B cell (primary cell): ENCODE results near the gene RWDD2A. TPM values are rescaled to one million over a fixed set of nuclear protein-coding genes. Genes with fewer than 3 reads are reported as not detected.

Source experiments
- ATAC-seq: fragments of 200-7000 bp; cut with Tn5 transposase; one replicate; pipeline ENCODE4 v1.10.0; 2021; ENCODE audit warnings: low read depth, mild to moderate bottlenecking, moderate number of reproducible peaks, moderate library complexity
- CTCF ChIA-PET: fragments of 350-600 bp; sonication (Branson Sonifier 250); formaldehyde crosslinking; loops from one replicate; lab custom pipeline; 2021; ENCODE audit warnings: antibody characterized with exemption, inconsistent platforms; lab: Charles Lee
- POLR2A ChIA-PET: fragments of 350-600 bp; sonication (Branson Sonifier 250); formaldehyde crosslinking; loops from one replicate; lab custom pipeline; 2021; ENCODE audit warnings: antibody characterized with exemption; lab: Charles Lee
- DNase-seq: peaks from one replicate; pipeline ENCODE4 v3.0.0; 2013
- H2AFZ ChIP-seq: 2 replicates; pipeline ENCODE4 v1.6.1; 2012; ENCODE audit warnings: mild to moderate bottlenecking, low read depth, low read length; ENCODE audit not compliant: insufficient read depth, poor library complexity, severe bottlenecking
- H3K27ac ChIP-seq, 2 donors: 1 replicate in 1 of 2; 2 replicates in 1 of 2; pipeline ENCODE4 v1.5.1; 2012 to 2013; ENCODE audit warnings: low read length in 2 of 2, mild to moderate bottlenecking in 2 of 2, moderate library complexity in 1 of 2
- H3K27me3 ChIP-seq, 4 experiments: fragments of 200-600 bp in 1 of 4; sonication (generic) in 1 of 4; replicated peaks in 1 of 4; 1 replicate in 2 of 4; 2 replicates in 2 of 4; pipeline versions ENCODE4 v1.6.1 to v1.7.0; 2013 to 2016; ENCODE audit warnings: low read length in 3 of 4, mild to moderate bottlenecking in 2 of 4, mixed read lengths in 1 of 4, moderate library complexity in 1 of 4; ENCODE audit not compliant: insufficient read depth in 4 of 4, control insufficient read depth in 3 of 4; ENCODE audit errors: control extremely low read depth in 1 of 4
- H3K36me3 ChIP-seq, 2 experiments: replicated peaks in 1 of 2; 1 replicate in 1 of 2; 2 replicates in 1 of 2; pipeline versions ENCODE4 v1.6.1 to v1.7.1; 2013; ENCODE audit warnings: low read length in 1 of 2; ENCODE audit not compliant: insufficient read depth in 2 of 2, control insufficient read depth in 1 of 2; ENCODE audit errors: control extremely low read depth in 1 of 2, extremely low read depth in 1 of 2
- H3K4me1 ChIP-seq, 2 donors: fragments of 200-600 bp in 1 of 2; sonication (generic) in 1 of 2; 1 replicate in 1 of 2; 2 replicates in 1 of 2; pipeline versions ENCODE4 v1.5.1 to v1.6.1; 2013 to 2017; ENCODE audit warnings: low read length in 2 of 2; ENCODE audit not compliant: control insufficient read depth in 2 of 2, insufficient read depth in 2 of 2
- H3K4me2 ChIP-seq: replicated peaks from 2 replicates; pipeline ENCODE3; 2012; ENCODE audit warnings: mild to moderate bottlenecking, low read depth, low read length; ENCODE audit not compliant: poor library complexity, severe bottlenecking
- H3K4me3 ChIP-seq, 5 experiments: fragments of 200-600 bp in 1 of 5; sonication (generic) in 1 of 5; 1 replicate in 3 of 5; 2 replicates in 2 of 5; pipeline versions ENCODE4 v1.5.1 to v1.7.0; 2011 to 2016; ENCODE audit warnings: low read length in 4 of 5, mild to moderate bottlenecking in 4 of 5, low read depth in 2 of 5, control low read depth in 1 of 5, moderate library complexity in 1 of 5; ENCODE audit not compliant: insufficient read depth in 1 of 5; ENCODE audit errors: control extremely low read depth in 1 of 5, extremely low read depth in 1 of 5
- H3K79me2 ChIP-seq: fragments of 200-600 bp; sonication (generic); one replicate; pipeline ENCODE4 v1.6.0; 2016; ENCODE audit warnings: low read length; ENCODE audit not compliant: control insufficient read depth, insufficient read depth
- H3K9ac ChIP-seq: fragments of 200-600 bp; sonication (generic); 2 replicates; pipeline ENCODE4 v1.6.1; 2017; ENCODE audit warnings: mild to moderate bottlenecking, low read length, moderate library complexity
- H3K9me3 ChIP-seq, 3 donors: one replicate each; pipeline versions ENCODE4 v1.6.1 to v1.7.1; 2013; ENCODE audit warnings: low read length in 2 of 3; ENCODE audit not compliant: control insufficient read depth in 2 of 3, insufficient read depth in 1 of 3; ENCODE audit errors: control extremely low read depth in 1 of 3
- H4K20me1 ChIP-seq: 2 replicates; pipeline ENCODE4 v1.6.0; 2012; ENCODE audit warnings: mild to moderate bottlenecking, low read length; ENCODE audit not compliant: insufficient read depth, control insufficient read depth, poor library complexity, severe bottlenecking
- H3K27ac Mint-ChIP-seq: one replicate; pipeline ENCODE4 v1.8.0; 2021; ENCODE audit warnings: mixed read lengths
- H3K27me3 Mint-ChIP-seq: one replicate; pipeline ENCODE4 v1.8.0; 2021; ENCODE audit warnings: mixed read lengths
- H3K4me1 Mint-ChIP-seq: one replicate; pipeline ENCODE4 v1.8.0; 2021; ENCODE audit warnings: mixed read lengths
- H3K4me3 Mint-ChIP-seq: one replicate; pipeline ENCODE4 v1.8.0; 2021; ENCODE audit warnings: mixed read lengths
- H3K9me3 Mint-ChIP-seq: one replicate; pipeline ENCODE4 v1.8.0; 2022; ENCODE audit warnings: mixed read lengths; ENCODE audit not compliant: insufficient read depth
- CTCF ChIP-seq: fragments of 200-600 bp; IDR thresholded peaks from one replicate; pipeline ENCODE4 v1.8.0; 2022; ENCODE audit warnings: antibody characterized with exemption, mild to moderate bottlenecking
- EZH2 ChIP-seq: IDR thresholded peaks from 2 replicates; pipeline ENCODE4 v1.6.1; 2012; ENCODE audit warnings: borderline replicate concordance, low read depth, mild to moderate bottlenecking, moderate library complexity, low read length; ENCODE audit not compliant: insufficient read depth, poor library complexity, severe bottlenecking
- whole genome bisulfite sequencing: methylation state at CpG from one replicate; pipeline ENCODE4 v1.1.5; 2013; ENCODE audit warnings: missing lambda C conversion rate; ENCODE audit not compliant: insufficient coverage; 5-methylcytosine and 5-hydroxymethylcytosine counted together
- intact Hi-C: fragments of 100-400 bp; cut with micrococcal nuclease; formaldehyde crosslinking; loops from one replicate; pipeline ENCODE4 v1.10.0; 2022
- polyA plus RNA-seq: library from polyadenylated mRNA; depleted of rRNA; stranded (reverse); fragments of >200 nt; gene quantifications from 2 replicates; pipeline ENCODE4 v1.2.3, GENCODE V29; 2012
- total RNA-seq, 2 donors: library from RNA; stranded (reverse); fragments of 120-200 nt in 1 of 2; gene quantifications; 1 replicate in 1 of 2; 2 replicates in 1 of 2; pipeline versions ENCODE4 v1.2.3 to v1.2.4, GENCODE V29; 2013 to 2022

RWDD2A gene
- total and polyA plus RNA-seq, 2 donors (not counting 1 experiment from before 2014, with no cell fraction given) = 1.5 to 2.9 TPM

GRCh38 chr6:83226517-83226916, 33.4 kb downstream of the RWDD2A start:
- Histone ChIP-seq H3K4me2 (no peak overlapping the region), H3K4me3 (no peak overlapping the region), H3K36me3 (no peaks in the 10 kb centered on the region), H3K79me2 (no peaks in the 10 kb centered on the region), H4K20me1 (no peaks in the 10 kb centered on the region), H3K27me3 (peaks cover 0 to under 1% (median 0%) of the 10 kb centered on the region in 4 experiments), H3K9ac (no peak overlapping the region), H3K9me3 (no peaks in the 10 kb centered on the region), H3K4me1 (no peaks in the 10 kb centered on the region), H3K27ac (no peak overlapping the region), H2AFZ (no peak overlapping the region)
- Mint-ChIP-seq H3K27me3 (peaks cover 8% of the 10 kb centered on the region), H3K9me3 (no peaks in the 10 kb centered on the region), H3K27ac (no peak overlapping the region), H3K4me1 (no peaks in the 10 kb centered on the region), H3K4me3 (no peak overlapping the region)
- POLR2A ChIA-PET = no interaction called here
- intact Hi-C loops = no loop called here
- CTCF ChIA-PET = no interaction called here
- ATAC-seq = no peak
- DNase-seq = no peak
- WGBS = no CpG with 5 or more reads among the region's 1 CpG
- TF ChIP-seq CTCF (no peak), EZH2 (no peak)

GRCh38 chr6:83231146-83231545, 38.0 kb downstream of the RWDD2A start:
- no peaks in the 10 kb centered on the region for H3K4me1 ChIP-seq
- H3K79me2 ChIP-seq = no peaks in the 10 kb centered on the region
- H4K20me1 ChIP-seq = no peaks in the 10 kb centered on the region
- DNase-seq (no peak), ATAC-seq (no peak)
- H3K4me1 Mint-ChIP-seq = no peaks in the 10 kb centered on the region
- no peak overlapping the region for H3K4me2 ChIP-seq
- H3K9me3 ChIP-seq = no peaks in the 10 kb centered on the region
- TF ChIP-seq CTCF = no peak
- no peak for TF ChIP-seq EZH2
- peaks cover 0 to 5% (median 3%) of the 10 kb centered on the region in 4 experiments for H3K27me3 ChIP-seq
- no peak overlapping the region for H3K27ac ChIP-seq
- CTCF ChIA-PET = no interaction called here
- no peak overlapping the region for H3K27ac Mint-ChIP-seq
- H3K9me3 Mint-ChIP-seq = no peaks in the 10 kb centered on the region
- peaks cover 19% of the 10 kb centered on the region for H3K27me3 Mint-ChIP-seq
- H3K4me3 ChIP-seq = no peak overlapping the region
- 40% methylated on average over 1 of the region's 1 CpG for WGBS
- no peak overlapping the region for H3K9ac ChIP-seq
- no peak overlapping the region for H3K4me3 Mint-ChIP-seq
- POLR2A ChIA-PET = no interaction called here
- intact Hi-C loops = no loop called here
- no peak overlapping the region for H2AFZ ChIP-seq
- H3K36me3 ChIP-seq = no peaks in the 10 kb centered on the region
